Neural crest cell (in vitro differentiated cells): ENCODE measurements around the gene AKAP6. TPM values are rescaled to one million over a fixed set of nuclear protein-coding genes. Genes with fewer than 3 reads are reported as not detected.

Experiments used
- DNase-seq: peaks from one replicate; pipeline ENCODE4 v3.0.0; 2021; ENCODE audit warnings: low read depth, mixed read lengths, low spot score
- H3K27ac Mint-ChIP-seq: one replicate; pipeline ENCODE4 v1.8.0; 2021; ENCODE audit warnings: mild to moderate bottlenecking, mixed read lengths; ENCODE audit not compliant: unreplicated experiment
- H3K27me3 Mint-ChIP-seq: 2 replicates; pipeline ENCODE4 v1.8.0; 2021; ENCODE audit warnings: low read depth, mild to moderate bottlenecking, mixed read lengths
- H3K36me3 Mint-ChIP-seq: 2 replicates; pipeline ENCODE4 v1.8.0; 2021; ENCODE audit warnings: low read depth, mild to moderate bottlenecking, mixed read lengths
- H3K4me1 Mint-ChIP-seq: 2 replicates; pipeline ENCODE4 v1.8.0; 2021; ENCODE audit warnings: mixed read lengths
- H3K4me3 Mint-ChIP-seq: one replicate; pipeline ENCODE4 v1.8.0; 2021; ENCODE audit warnings: mild to moderate bottlenecking, mixed read lengths
- H3K9me3 Mint-ChIP-seq: 2 replicates; pipeline ENCODE4 v1.8.0; 2021; ENCODE audit warnings: mixed read lengths
- total RNA-seq: library from RNA; stranded (reverse); gene quantifications from 2 replicates; pipeline ENCODE4 v1.2.1, GENCODE V29; 2021
- TF ChIP-seq, protein P1 (sequence below): fragments of 200-600 bp; sonication (generic); conservative IDR thresholded peaks from 2 replicates; pipeline ENCODE4 v1.5.0; 2021; ENCODE audit warnings: antibody characterized with exemption, mild to moderate bottlenecking

AKAP6 gene
- total RNA-seq, 1 donor from 2014 or later: 9.4 TPM

DNA sequence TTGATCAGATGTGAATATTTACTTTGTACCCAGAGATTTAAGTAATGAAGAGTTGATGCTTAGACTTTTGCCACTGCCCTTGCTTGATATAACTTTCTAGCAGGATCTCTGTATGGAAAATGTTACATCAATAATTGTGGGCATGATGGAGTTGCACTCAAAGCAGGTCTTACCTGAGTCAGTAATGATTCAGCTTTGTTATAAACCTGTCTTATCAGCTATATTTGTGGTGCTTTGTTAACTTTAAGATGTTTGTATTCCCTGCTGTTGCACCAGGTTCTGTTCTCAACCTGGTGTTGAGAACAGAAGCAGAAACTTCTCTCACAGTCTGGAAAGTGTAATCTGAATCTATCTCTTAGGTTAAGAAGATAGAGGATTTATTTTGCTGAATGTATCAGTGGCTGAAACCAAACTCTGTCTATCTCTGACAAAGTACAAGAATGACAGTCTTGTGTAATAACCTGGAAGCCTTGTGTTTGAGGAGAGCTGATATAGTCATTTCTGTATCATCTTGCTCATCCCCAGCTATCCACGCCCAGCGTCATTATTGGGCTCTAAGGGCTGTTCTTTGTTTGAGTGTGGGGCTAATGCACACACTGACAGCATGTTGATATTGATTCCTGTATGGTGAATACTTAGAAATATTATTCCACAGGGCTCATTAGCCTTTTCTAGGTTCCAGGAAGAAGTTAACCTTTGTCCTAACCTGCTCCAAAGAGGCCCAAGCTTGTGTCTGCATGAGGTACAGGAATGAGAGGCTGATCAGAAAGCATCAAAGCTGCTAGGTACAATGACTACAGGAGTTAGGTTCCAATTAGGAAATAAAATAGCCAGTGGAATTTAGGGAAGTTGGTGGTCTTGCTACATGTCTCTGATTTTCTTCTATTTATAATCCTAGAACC, 3.6 kb downstream of the AKAP6 start:
- TF ChIP-seq, protein P1, sequence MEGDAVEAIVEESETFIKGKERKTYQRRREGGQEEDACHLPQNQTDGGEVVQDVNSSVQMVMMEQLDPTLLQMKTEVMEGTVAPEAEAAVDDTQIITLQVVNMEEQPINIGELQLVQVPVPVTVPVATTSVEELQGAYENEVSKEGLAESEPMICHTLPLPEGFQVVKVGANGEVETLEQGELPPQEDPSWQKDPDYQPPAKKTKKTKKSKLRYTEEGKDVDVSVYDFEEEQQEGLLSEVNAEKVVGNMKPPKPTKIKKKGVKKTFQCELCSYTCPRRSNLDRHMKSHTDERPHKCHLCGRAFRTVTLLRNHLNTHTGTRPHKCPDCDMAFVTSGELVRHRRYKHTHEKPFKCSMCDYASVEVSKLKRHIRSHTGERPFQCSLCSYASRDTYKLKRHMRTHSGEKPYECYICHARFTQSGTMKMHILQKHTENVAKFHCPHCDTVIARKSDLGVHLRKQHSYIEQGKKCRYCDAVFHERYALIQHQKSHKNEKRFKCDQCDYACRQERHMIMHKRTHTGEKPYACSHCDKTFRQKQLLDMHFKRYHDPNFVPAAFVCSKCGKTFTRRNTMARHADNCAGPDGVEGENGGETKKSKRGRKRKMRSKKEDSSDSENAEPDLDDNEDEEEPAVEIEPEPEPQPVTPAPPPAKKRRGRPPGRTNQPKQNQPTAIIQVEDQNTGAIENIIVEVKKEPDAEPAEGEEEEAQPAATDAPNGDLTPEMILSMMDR: no peak
- Mint-ChIP-seq H3K9me3 (no peaks in the 10 kb centered on the region), H3K4me3 (no peak overlapping the region), H3K4me1 (peaks cover 20% of the 10 kb centered on the region), H3K36me3 (no peaks in the 10 kb centered on the region), H3K27ac (no peak overlapping the region), H3K27me3 (no peaks in the 10 kb centered on the region)
- no peak for DNase-seq

DNA sequence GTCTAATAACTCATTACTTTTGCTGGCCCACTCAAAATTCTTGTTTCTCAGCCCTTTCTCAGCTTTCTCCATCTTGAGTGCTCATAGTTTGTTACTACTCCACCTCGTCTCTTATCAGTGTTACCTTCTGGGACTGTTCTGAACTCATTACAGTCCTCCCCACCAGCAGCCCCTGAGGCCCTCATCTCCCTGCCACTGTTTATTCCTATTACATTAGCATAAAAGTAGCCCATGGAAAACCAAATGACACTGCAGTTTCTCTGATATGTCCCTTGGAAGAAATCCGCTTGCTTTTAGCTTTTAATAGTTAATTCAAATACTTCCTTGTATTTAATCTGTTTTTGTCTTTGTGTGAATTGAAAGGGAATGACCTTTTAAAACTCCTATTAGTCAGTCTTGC, 7.6 kb downstream of the AKAP6 start:
- H3K4me1 Mint-ChIP-seq: peaks cover 4% of the 10 kb centered on the region
- TF ChIP-seq, protein P1: no peak
- DNase-seq: no peak
- no peaks in the 10 kb centered on the region for H3K36me3 Mint-ChIP-seq
- H3K27me3 Mint-ChIP-seq: no peaks in the 10 kb centered on the region
- H3K9me3 Mint-ChIP-seq: no peaks in the 10 kb centered on the region
- no peak overlapping the region for H3K27ac Mint-ChIP-seq
- H3K4me3 Mint-ChIP-seq: no peak overlapping the region

DNA sequence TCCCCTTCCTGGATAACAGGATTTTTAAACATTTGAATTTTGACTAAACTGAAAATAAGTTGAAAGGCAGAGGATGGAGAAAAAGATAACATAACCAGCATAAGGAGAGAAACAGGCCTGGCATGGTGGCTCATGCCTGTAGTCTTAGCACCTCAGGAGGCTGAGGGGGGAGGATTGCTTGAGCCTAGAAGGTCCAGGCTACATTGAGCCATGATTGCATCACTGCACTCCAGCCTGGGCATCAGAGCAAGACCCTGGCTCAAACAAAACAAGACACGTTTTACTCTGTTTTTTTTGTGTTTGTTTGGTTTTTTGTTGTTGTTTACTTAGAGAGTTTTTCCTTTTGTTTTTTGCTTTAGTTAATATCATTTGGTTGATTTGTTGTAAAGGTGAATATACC, 8.7 kb downstream of the AKAP6 start:
- no peaks in the 10 kb centered on the region for H3K27me3 Mint-ChIP-seq
- H3K36me3 Mint-ChIP-seq: no peaks in the 10 kb centered on the region
- TF ChIP-seq, protein P1: no peak
- no peak overlapping the region for H3K27ac Mint-ChIP-seq
- H3K9me3 Mint-ChIP-seq: no peaks in the 10 kb centered on the region
- H3K4me3 Mint-ChIP-seq: no peak overlapping the region
- H3K4me1 Mint-ChIP-seq: peaks cover 10% of the 10 kb centered on the region
- no peak for DNase-seq

DNA sequence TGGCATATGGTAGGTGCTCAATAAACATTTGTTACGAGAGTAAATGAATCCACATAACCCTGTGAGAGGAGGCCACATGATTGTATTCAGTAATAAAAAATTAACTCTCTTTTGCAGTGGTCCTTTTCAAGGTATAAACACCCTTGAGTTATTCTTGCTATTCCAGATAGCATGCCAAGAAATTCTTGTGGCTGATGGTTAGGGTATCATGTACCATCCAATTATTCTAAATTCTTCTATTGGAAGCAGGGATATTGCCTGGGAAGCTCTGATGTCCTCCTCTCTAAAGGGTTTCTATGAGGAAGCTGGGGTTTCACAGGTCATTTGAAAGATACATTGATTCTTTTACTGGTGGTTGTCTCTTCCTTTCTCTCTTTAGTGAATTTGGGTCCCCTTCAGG, 10.1 kb downstream of the AKAP6 start:
- Mint-ChIP-seq H3K27me3 (no peaks in the 10 kb centered on the region), H3K36me3 (no peaks in the 10 kb centered on the region), H3K9me3 (no peaks in the 10 kb centered on the region), H3K4me1 (peaks cover 17% of the 10 kb centered on the region), H3K4me3 (no peak overlapping the region), H3K27ac (no peak overlapping the region)
- TF ChIP-seq, protein P1: no peak
- DNase-seq: no peak

DNA sequence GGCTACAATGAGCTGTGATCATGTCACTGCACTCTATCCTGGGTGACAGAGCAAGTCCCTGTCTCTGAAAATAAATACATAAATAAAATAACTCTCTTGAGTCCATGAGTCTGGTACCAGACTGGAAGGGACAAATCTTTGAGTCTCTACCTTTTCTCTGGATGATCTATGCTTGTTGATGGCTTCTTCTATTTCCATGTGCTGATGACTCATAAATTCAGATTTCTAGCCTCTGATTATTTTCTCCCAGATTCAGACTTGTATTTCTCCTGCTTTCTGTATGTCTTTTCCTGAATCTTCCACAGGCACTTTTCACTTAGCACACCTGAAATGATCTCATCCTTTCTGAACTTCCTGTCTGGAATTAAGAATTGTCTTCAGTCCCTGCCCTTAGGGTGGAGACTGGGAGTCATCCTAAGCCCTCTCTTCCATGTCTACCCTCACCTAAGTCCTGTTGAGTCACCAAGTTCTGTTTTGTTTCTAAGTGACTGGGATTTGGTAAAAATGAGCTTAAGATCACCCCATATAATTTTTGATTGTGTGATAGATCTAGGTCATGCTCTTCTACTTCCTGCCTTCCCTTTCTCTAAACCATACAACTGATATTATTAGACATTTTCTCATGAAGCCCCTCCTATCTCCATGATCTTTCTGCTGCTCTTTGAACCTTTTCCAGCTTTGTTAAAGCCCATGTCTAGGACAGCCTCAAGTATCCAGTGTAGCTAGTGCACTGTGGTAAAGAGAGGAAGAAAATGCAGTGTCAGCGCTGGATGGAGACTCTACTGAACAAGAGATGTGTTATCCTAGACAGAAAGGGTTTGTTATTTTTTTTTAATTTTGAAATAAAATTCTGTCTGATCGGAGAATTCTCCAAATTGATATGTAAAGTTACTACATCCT, 13.1 kb downstream of the AKAP6 start:
- Mint-ChIP-seq H3K9me3 (no peaks in the 10 kb centered on the region), H3K27me3 (no peaks in the 10 kb centered on the region), H3K36me3 (no peaks in the 10 kb centered on the region), H3K4me1 (peaks cover 23% of the 10 kb centered on the region), H3K4me3 (no peak overlapping the region), H3K27ac (no peak overlapping the region)
- TF ChIP-seq, protein P1: no peak
- no peak for DNase-seq
